HG03097 (cell line): ENCODE measurements around the gene WNK1.
"Not testable (repeated sequence)": the region's sequence is repeated elsewhere in the genome, so short reads cannot be mapped to it uniquely, and the experiment has no call there.

ENCODE experiments used
- ATAC-seq: cut with Tn5 transposase; IDR thresholded peaks from one replicate; pipeline ENCODE4 v1.9.1; 2021; ENCODE audit not compliant: unreplicated experiment, low FRiP score

The WNK1 gene

DNA sequence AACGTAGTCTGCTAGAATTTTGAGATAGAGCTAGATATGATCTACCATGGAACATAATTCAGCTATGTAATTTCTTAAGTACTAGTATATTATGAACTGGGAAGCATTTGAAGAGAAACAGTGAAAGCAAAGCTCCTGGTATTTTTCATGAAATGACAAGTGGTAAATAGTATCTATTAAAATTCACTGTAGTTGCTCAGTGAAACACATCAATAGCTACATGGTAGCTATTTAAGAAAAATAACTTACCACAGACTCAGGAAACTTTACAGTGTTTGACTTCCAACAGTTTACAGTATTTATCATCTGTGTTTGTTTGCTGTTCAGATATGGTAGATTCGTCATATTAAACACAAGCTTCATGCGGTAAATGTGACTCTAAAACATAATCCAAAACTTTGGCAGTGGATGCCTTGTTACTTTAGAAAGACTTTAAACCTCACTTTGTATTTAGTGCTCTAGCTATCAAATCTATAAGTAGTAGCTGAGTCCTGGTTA is 25.2 kb downstream of the WNK1 start:
- ATAC-seq: no peak

DNA sequence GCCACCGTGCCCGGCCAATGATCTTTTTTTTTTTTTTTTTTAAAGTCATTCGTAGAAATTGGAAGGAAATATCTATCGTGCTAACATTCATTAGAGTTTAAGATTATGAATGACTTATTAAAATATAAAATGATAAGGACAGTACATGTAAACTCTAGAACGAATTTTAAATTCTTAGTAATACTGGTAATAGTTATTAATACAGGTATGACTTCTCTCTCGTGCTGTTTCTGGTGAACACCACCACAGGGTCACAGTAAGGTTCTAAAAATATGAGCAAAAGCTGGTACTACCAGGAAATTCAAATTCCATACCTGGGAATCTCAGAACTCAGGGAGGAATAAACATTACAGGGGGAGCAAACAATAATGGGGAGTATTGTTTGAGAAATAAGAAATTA is 26.2 kb downstream of the WNK1 start:
- ATAC-seq: no peak

DNA sequence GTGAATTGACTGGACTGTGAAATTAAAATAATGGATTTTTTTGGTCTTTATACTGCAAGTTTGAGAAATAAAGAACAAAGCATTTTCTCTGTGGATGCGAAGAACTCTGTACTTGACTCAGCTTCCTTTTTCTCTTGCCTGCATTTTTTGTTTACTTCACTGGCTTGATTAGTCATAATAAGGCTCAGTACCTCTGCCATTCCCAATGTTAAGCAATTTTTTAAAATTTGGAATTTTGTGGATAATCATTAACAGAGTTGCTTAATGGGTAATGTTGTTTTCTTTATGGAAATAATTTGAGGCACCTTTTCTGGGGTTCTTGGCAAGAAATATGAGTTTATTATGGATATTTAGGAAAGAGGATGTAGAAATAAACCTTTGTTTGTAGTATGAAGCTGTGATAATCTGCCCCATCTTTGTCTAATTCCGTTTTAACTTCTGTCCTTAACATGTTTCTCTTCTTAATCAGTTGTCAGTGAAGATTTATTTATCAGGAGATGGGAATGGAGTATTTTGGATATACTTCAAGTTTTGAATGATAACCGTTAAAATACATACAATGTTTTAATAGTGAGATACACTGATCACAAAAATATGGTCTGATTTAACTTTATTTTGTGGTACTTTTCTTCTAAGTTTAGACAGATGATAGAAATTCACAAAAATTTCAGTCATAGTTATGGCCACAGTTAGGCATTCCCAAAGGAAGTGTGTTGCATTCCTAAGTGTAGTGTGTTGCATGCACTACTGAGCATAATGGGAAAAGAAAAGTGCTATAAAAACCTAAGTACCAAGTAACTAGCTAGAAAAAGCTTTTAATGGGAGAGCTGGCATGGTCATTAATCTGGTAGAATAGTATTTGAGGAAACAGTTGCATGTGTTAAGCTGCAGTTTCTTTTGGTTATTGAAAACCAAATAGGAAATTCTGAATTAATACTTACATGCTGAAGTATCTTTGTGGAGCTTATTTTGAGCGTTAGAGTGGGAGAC is 27.7 kb downstream of the WNK1 start:
- ATAC-seq: no peak

DNA sequence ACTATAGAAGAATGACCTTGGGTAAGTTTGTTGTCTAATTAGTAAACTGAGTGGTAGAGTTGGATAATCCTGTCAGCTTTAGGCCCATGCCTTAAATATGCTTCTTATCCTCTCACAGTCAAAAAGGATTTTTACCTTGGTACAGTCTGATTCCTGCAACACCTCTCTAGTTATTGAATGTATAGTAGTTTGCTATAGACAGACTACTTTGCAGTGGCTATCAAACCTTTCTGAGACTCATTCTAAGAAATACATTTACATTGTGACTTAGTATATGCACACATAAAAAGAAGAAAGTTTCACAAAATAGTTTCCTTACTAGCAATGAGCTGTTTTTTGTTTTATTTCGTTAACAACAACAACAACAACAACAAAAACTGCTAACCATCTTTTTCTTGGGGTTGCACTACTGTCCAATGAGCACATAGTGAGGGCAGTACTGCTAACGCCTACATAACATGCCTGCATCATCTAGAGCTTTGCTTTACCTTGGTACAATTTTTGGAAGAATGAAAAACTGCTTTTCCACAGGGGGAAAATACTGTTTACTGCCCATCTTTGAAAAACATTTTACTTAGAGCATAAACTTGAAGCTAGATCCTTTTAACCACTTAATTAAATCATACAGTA is 28.5 kb downstream of the WNK1 start:
- ATAC-seq: no peak

DNA sequence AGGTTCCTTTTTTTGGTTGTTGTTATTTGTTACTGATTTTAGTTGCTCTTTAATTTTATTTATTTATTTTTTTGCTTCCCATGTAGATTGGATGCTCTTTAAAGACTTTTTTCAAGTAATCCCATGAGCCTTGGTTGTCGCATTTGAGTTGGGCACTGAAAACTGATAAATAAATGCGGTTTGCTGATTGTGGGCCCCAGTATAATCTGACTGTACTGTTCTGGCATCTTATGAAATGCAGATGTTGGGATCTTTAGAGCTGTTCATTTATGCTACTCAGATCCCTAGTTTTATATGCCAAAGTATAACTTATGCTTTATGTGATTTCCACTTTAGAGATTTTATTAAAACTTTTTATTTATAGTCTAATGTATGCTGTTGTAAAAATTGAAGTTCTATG is 33.3 kb downstream of the WNK1 start:
- ATAC-seq: no peak

DNA sequence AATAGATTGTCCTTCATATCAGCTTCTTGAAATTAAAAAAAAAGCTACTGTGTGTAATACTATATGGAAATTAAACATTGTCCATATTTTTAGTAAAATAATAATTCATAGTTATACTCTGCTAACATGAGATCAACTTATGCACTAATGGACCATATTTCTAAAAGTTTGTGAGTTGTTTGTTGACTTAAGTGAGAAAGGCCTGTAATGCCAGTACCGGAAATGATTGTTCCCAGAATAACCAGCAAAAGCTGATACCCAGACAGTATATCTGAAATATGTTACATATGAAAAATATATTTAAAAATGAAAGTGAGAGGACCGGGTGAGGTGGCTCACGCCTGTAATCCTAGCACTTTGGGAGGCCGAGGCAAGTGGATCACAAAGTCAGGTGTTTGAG is 35.9 kb downstream of the WNK1 start:
- ATAC-seq: no peak

DNA sequence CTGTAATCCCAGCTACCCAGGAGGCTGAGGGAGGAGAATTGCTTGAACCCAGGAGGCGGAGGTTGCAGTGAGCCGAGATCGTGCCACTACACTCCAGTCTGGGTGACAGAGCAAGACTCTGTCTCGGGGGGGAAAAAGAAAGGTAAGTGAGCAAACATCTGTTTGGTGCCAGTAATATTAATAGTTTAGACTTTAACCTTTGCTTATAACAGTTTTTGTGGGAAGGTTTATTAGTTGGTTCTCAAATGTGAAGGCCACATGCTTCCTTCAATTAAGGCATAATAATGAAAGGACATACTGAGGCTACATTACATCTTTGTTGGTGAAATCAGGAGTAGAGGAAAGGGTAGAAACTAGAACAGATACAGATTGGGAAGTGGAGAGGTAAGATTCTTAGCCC is 36.4 kb downstream of the WNK1 start:
- ATAC-seq: not testable (repeated sequence)

DNA sequence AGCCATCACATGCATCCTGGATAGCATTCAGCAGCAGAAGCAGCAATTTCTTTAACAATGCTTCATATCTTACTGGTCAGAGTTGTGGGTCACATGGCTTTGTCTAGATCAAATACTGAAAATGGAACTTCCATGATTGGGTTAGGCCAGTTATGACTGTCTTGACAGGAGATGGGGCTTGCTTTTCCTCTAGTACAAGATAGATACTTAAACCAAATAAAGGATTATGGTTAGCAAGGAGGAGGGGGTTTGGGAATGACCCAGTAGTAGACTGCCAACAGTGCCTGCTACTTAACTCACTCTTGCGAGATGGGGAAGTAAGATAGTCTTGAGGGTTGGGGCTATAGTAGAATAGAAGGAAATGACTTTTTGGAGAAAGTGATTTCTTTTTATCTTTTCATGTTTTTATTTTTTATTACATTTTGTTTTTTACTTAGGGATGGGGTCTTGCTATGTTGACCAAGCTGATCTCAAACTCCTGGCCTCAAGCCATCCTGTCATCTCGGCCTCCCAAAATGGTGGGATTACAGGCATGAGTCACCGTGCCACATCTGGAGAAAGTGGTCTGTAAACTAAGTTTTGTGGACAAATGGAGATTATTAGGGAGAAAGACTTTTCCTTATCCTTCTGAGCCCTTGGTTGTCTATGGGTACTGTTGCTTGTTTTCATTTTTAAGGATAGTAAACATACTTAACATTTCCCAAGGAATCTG is 37.6 kb downstream of the WNK1 start:
- no peak for ATAC-seq

DNA sequence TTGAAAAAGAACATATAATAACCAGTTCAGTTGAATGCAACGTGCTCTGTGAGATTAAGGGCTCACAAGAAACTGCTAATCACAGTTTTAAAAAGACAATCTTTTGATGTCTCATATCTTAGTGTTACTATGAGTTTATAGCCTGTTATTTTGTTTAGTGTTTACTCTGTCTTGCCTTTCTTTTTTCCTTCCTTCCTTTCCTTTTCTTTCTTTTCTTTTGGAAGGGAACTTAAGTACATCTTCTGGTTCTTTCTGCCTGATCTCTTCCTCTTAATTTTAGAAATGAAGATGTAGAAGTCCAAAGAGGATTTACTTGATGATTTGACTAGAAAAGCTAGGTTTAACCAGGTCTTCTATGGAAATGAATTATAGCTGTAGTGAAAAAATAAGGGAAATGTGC is 38.2 kb downstream of the WNK1 start:
- ATAC-seq: no peak

DNA sequence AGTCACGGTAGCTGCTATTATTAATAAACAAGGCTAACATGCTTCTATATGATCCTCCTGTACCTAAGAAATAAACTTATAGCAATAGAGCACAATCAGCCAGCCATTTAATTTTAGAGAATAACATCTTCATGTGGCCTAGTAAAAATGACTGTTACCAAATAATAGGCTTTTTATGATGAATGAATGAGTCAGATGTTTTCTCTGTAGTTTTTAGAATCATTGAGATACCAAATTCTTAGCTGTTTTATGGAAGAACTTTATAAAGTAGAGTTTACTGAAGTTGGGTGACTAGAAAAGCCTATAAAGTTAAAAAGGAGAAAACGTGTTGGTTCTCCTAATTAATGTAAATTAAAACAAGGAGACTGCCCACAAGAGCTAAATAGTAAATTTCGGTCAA is 40.7 kb downstream of the WNK1 start:
- no peak for ATAC-seq

DNA sequence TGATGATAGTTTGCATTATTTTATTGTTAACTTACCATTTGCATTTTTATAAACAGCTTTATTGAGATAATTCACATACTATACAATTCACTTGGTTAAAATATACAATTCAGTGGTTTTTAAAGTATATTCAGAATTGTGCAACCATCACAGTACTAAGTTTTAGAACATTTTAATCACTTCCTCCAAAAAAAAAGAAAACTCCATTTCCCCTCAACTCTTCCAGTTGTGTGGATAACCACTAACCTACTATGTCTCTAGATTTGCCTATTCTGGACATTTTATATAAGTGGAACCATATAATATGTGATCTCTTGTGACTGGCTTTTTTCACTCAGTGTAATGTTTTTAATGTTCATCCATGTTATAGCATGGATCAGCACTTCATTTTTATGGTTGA is 41.3 kb downstream of the WNK1 start:
- no peak for ATAC-seq

DNA sequence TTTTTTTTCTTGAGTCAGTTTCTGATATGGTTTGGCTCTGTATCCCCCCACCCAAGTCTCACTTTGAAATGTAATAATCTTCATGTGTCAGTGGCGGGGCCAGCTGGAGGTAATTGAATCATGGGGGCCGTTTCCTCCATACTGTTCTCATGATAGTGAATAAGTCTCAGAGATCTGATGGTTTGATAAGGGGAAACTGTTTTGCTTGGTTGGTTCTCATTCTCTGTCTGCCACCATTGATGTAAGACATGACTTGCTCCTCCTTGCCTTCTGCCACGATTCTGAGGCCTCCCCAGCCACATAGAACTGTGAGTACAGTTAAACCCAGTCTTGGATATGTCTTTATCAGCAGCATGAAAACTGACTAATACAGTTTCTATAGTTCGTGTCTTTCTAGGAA is 42.9 kb downstream of the WNK1 start:
- ATAC-seq: no peak

DNA sequence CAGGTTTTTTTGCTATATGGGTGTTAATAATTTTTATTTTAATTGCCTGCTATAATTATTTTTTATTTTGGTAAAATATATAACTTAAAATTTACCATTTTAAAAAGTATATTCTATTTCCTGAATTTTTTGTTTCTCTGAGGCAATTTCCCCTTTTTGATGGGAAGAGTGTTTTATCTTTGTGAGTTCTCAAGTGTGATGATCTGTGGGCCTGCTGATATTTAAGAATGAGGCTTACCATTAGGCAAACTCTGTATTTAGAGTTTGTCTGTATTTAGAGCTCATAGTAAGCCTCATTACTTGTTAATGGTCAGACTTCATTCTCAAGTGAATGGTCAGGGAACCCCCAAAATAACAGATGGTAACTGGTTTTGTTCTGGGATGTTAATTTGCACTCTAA is 48.0 kb downstream of the WNK1 start:
- no peak for ATAC-seq

DNA sequence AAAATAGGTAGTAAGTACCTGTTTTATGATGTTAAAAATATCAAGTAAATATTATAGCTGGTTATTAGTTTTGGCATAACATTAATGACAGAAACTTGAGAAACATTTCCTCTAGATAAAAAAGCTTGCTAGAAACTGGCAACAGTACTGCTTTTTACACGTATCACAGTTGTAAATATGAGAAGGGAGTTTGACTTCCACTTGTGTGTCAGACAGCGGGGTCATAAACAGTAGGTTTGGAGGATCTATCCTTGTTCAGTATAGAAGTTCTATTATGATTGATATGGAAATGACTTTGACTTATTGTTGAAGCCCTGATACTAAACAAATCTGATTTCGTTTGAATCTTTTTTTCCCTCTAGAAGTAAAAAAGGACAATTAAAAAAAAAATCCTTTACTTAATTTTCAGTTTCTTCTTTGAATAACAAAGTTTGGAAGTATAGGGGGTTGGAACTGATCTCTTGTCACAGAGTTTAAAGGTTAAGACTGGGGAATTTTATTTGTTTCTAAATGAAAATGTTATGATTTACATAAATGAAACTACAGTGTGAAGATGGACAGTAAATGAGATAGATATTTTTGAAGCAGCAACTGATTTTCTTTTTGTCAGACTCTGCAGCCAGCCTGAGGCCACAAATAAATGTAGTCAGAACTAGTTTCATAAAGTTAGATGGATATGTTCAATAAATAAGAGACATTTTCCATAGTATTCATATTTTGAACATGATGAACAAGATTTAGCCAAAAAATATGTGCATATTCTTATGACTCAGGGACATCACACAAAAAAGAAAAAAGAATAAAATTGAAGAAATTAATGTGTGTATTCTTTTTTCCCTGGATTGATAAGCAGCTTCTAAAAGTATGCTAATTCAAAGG is 50.1 kb downstream of the WNK1 start:
- ATAC-seq: no peak

DNA sequence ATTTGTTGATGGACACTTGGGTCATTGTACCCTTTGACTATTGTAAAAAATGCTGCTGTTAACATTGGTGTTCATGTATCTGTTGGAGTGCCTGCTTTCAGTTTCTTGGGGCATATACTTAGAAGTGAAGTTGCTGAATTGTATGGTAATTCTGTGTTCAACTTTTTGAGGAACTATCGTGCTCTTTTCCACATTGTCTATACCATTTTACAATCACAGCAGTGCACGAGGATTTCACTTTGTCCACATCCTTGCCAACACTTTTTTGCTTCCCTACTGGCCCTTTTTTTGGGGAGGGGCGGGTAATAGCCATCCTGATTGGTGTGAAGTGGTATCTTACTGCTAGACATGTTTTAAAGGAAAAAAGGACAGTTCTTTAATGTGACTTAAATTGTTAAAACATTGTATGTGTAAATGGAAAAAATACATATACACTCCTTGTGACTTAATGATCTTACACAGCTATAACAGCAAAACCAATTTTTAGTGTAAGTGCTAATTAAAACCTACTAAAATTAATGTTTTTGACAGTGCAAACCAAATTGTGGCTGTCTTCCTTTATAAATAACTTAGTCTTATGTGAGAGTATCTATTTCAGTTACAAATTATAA is 52.7 kb downstream of the WNK1 start:
- no peak for ATAC-seq

DNA sequence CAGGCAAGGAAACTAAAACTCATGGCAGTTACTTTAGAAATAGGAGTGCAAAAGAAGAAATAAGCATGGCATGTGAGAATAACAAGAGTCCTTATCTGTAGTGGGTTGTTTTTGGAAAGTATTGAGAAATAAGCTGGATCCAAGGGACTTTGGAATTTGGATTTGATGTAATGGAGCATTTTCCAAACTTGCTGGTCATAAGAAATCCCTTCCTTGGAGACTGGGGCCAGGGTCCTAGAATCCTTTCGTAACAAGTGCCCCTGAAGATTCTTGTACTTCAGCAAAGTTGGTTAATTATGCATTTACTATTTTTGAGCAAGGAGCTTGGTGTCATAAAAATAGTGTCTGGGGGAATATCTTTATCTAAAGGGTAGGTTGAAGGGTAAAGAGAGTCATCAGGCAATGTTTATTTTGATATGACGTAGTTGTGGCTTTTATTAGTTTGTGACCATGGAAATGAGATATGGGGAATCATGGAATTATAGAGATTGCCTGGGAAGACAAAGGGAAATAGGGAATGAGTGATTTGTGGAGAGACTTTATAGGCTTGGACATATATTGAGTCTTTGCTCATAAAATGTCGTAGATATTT is 53.9 kb downstream of the WNK1 start:
- ATAC-seq: no peak

DNA sequence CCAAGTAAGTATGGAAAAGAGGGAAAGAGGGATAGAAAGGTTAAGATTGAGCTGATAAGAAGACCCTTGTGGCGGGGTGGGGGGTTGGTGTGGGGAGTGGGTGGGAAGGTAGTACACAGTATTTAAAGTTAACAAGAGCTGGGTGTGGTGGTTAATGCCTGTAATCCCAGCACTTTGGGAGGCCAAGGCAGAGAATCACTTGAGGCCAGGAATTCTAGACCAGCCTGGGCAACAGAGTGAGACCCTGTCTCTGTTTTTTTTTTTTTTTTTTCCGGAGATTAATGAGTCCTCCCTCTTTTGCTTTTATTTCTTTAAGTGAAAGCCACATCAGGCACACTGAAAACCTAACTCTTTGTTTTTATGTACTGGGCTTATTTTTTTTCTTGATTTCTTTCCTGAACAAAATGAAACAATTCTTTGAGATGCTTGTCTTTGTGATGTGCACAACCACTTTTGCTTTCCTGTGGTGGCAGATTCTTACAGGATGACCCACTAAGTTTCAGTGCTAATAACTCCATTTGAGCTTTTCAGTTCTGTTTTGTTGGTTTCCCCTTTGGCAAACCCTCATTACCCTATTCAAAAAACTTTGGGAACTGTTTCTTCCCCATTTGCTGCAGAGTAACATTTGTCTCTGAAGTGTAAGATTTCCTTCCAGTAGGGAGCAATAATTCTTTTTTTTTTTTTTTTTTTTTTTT is 54.8 kb downstream of the WNK1 start:
- no peak for ATAC-seq

DNA sequence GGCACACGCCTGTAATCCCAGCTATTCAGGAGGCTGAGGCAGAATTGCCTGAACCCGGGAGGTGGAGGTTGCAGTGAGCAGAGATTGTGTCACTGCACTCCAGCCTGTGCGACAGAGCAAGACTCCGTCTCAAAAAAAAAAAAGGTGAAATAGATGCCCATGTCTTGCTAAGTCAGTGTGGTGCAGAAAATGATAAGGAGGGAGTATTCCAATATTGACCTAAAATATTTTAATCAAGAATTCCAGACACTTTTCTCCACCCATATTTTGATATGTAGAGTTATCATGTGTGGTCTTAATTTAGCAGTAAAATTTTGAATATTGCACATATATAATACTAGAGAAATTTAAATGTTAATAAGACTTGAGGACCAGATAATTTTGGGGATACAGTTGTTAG is 57.7 kb downstream of the WNK1 start:
- no peak for ATAC-seq
